NB4 (cell line): ENCODE data around the gene FIBCD1.

Source experiments
- CTCF ChIP-seq: IDR thresholded peaks from one replicate; pipeline ENCODE4 v1.5.1; 2012; ENCODE audit warnings: low read depth, low read length
- MYC ChIP-seq: IDR thresholded peaks from 2 replicates; pipeline ENCODE4 v1.6.1; 2011; ENCODE audit warnings: low read depth, low read length

GRCh38 chr9:130959809-130960334 lies 20.8 kb upstream of the FIBCD1 start:
- TF ChIP-seq CTCF (no peak), MYC (no peak)
